GM12872 (cell line): ENCODE results near the gene COL13A1.

Experiments used
- TF ChIP-seq, protein P1 (sequence below): IDR thresholded peaks from 3 replicates; pipeline ENCODE4 v1.5.1; 2011; ENCODE audit warnings: low read depth, mild to moderate bottlenecking, low read length, moderate library complexity; ENCODE audit not compliant: insufficient read depth

The COL13A1 gene

DNA sequence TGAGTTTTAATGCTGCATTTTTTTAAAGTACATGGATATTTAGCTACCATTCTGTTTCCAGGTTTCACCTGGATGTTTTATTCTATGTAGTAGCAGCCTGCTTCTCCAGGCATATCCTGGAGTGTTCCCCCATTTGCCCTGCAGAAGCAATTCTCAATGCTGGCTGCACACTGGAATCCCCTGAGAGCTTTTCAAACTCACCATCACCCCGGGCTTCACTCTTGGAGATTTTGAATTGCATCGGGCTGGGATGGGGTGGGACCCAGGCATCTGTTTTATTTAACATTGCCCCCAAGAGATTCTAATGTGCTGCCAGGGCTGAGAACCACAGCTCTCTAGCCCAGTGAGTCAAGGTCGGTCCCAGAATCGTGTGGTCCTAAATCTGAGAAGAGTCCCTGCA, 137.8 kb downstream of the COL13A1 start:
- TF ChIP-seq, protein P1, sequence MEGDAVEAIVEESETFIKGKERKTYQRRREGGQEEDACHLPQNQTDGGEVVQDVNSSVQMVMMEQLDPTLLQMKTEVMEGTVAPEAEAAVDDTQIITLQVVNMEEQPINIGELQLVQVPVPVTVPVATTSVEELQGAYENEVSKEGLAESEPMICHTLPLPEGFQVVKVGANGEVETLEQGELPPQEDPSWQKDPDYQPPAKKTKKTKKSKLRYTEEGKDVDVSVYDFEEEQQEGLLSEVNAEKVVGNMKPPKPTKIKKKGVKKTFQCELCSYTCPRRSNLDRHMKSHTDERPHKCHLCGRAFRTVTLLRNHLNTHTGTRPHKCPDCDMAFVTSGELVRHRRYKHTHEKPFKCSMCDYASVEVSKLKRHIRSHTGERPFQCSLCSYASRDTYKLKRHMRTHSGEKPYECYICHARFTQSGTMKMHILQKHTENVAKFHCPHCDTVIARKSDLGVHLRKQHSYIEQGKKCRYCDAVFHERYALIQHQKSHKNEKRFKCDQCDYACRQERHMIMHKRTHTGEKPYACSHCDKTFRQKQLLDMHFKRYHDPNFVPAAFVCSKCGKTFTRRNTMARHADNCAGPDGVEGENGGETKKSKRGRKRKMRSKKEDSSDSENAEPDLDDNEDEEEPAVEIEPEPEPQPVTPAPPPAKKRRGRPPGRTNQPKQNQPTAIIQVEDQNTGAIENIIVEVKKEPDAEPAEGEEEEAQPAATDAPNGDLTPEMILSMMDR = no peak

DNA sequence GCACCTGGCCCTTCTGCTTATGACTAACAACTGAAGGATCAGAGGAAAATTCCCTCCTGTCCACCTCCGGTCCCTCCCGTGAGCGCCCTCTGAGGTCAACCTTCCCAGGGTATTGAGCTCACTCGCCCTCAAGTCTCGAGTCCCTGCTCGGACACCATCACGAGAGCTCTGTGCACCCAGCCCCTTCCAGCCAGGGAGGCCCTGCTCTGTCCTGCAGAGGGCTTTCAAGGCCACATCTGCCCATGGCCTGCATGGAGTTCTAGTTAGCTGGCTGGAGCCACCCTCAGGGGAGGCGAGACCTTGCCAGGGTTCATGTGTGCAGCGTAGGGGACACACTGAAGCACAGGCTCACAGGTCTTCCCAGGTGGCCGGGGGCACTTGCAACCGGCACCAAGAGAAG, 140.0 kb downstream of the COL13A1 start:
- TF ChIP-seq, protein P1 = no peak

DNA sequence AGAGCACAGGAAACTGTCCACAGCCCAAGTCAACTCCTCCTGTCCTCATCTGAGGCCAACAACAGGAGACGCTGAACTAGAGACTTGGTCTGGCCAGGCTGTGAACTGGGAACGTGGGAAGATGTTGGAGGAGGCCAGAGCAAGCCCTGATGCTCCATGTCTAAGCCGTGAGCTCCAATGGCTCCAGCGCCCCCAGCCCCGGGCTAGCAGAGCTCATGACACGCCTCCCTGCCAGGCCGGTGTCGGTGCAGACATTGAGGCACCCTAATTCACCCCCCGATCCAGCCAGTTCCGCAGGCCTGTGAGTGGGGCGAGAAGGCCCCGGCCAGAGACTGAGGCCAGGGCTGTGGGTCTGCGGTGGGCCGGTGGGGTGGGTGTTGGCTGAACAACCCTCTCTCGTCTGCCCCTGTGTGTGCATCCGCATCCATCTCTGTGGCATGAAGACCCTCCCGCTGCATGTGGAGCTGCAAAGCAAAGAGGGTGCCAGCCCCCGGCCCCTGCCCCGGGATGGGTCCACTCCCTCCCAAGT, 141.7 kb downstream of the COL13A1 start:
- TF ChIP-seq, protein P1 = no peak

DNA sequence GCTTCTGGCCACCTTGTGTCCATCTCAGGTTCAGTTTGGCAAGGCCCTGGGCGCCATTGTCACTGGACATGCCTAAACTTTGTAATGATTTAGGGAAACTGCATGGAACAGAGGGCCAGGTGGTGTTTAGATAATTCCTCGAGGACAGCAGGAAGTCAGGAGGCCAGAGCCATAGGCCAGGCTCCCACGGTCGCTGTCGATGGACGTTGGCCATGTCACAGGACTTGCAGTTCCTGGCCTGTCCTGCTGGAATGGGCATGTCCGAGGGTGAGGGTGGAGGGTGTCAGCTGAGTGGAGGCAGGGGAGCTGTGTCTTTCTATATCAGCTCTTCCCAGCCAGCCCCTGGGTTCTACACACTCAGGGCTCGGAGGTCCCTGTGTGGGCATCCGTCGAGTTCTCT, 143.1 kb downstream of the COL13A1 start:
- TF ChIP-seq, protein P1 = no peak

DNA sequence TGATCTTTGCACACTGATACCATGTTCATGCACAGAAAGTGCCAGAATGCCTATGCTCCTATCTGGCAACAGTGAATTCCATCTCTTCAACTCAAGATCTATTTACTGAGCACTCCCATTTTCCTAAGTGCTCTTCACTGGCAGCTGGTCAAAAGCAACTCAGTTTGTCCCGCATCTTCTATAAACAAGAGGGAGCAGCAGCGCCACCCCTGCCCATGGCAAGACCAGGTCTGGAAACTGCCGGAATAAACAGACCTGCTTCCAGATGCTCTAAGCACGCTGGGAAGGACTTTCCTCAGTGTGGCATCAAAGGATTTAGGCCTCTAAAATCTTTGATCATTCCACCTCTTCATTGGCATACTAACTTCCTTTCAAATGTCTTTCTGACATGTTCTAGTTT, 146.6 kb downstream of the COL13A1 start:
- TF ChIP-seq, protein P1 = no peak

DNA sequence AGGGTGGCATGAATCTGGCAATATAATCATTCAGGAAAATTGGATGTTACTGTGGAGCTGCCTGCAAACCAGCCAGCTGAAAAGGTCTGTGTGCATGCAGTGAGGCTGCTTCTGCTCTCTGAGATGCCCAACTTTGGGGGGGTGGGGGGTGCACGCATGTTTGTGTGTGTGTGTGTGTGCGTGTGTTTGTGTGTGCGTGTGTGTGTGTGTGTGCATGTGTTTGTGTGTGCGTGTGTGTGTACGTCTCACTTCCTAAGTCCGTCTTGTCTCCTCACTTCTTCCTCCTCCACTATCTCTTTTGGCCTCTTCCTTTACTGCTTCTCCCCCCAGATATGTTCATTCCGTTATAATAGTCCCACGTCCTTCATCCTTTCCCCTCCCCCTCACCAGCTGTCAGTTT, 148.1 kb downstream of the COL13A1 start:
- TF ChIP-seq, protein P1 = no peak

DNA sequence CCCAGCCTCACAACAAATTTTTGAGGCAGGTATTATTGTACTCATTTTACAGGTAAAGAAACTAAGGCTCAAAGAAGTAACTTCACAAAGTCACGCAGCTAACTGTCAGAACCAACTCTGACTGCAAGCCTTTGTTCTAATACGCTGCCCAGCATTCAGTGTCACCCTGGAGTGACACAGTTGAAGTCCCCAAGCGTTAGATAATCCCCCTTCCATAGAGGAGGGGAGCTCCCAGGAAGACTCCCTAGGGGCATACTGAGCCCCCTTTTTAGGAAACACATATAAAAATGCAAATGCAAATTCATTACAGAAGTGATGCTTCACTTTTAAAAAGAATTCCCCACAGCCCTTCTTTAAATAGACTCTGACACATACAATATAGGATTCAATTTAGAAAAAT, 150.0 kb downstream of the COL13A1 start:
- TF ChIP-seq, protein P1 = no peak
